IPS DF 6.9 (cell line): ENCODE data around the gene SLC8A1.

Experiments used
- DNase-seq: peaks from one replicate; pipeline ENCODE4 v3.0.0-alpha.2; 2013; ENCODE audit warnings: low read depth, low spot score
- H3K27ac ChIP-seq: one replicate; pipeline ENCODE4 v1.5.1; 2013; ENCODE audit warnings: low read length, control low read depth
- H3K27me3 ChIP-seq: 2 replicates; pipeline ENCODE4 v1.6.1; 2013; ENCODE audit warnings: mild to moderate bottlenecking, low read length; ENCODE audit not compliant: control insufficient read depth, insufficient read depth
- H3K36me3 ChIP-seq: 2 replicates; pipeline ENCODE4 v1.6.1; 2013; ENCODE audit warnings: low read length; ENCODE audit not compliant: control insufficient read depth, insufficient read depth
- H3K4me1 ChIP-seq: 2 replicates; pipeline ENCODE4 v1.6.1; 2013; ENCODE audit warnings: low read length; ENCODE audit not compliant: control insufficient read depth, insufficient read depth
- H3K4me3 ChIP-seq: 2 replicates; pipeline ENCODE4 v1.5.1; 2013; ENCODE audit warnings: mild to moderate bottlenecking, low read length
- H3K9me3 ChIP-seq: 2 replicates; pipeline ENCODE4 v1.6.1; 2013; ENCODE audit warnings: low read length, inconsistent platforms; ENCODE audit not compliant: control insufficient read depth, insufficient read depth
- WGBS: extraction: QIAGEN DNeasy Blood & Tissue Kit; methylation state at CpG from one replicate; pipeline ENCODE4 v1.1.7; 2013; ENCODE audit warnings: mixed read lengths, missing lambda C conversion rate; ENCODE audit not compliant: insufficient read length, insufficient coverage; 5-methylcytosine and 5-hydroxymethylcytosine counted together

SLC8A1 gene

DNA sequence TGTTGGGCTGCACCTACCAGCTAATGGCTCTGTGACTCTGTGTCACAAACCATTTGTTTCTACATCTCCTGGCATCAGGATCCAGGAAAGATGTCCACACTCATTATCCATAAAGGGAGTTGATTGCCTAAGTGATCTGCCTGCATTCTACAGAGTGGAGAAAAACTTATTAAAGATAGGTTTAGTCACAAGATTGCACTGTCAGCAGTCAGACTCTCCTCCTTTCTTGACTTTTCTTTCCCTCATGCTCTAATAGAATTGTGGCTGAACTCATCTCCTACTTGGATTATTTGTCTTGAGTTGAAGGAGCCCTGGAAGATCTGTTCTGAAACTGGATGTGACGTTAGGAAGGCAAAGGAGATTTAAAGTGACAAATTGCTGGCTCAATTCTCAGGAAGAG is 152.7 kb downstream of the SLC8A1 start:
- Histone ChIP-seq H3K4me3 (no peak overlapping the region), H3K27ac (no peak overlapping the region), H3K36me3 (no peaks in the 10 kb centered on the region), H3K9me3 (no peaks in the 10 kb centered on the region), H3K27me3 (no peaks in the 10 kb centered on the region), H3K4me1 (no peaks in the 10 kb centered on the region)
- no CpG with 5 or more reads among the region's 1 CpG for WGBS
- no peak for DNase-seq

DNA sequence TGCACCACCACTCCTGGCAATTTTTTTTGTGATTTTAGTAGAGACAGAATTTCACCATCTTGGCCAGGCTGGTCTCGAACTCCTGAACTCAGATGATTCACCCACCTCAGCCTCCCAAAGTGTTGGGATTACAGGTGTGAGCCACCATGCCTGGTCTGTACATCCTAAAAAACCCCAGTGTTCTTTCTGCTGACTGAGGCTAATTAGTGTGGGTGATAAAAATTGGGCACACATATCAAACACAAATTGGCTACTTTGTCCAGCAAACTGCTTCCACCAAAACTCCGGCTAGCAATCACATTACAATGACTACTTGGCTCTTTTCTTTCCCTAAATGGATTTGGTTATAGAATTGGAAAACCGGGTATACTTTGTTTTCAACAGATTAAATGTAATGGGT is 153.9 kb downstream of the SLC8A1 start:
- DNase-seq = no peak
- Histone ChIP-seq H3K36me3 (no peaks in the 10 kb centered on the region), H3K4me3 (no peak overlapping the region), H3K27me3 (no peaks in the 10 kb centered on the region), H3K27ac (no peak overlapping the region), H3K4me1 (no peaks in the 10 kb centered on the region), H3K9me3 (no peaks in the 10 kb centered on the region)
- WGBS = no CpG with 5 or more reads among the region's 3 CpGs

DNA sequence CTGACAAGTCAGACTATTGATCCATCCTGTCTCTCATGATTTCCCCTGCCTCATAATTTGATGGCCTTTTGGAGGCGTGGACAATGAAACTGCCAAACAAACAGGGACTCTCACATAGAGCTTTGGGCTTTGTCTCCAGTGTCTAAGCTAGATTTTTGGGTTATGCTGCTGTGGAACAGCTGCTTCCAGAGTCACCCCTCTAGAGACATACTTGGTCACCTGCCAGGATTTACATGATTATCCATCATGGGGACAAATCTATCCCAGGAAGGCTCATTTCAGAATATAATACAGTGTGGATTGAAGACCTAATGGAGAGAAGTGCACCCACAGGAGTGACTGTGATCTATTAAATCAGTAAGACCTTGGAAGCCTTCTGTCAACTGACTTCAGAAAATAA is 159.6 kb downstream of the SLC8A1 start:
- WGBS = no CpG with 5 or more reads among the region's 1 CpG
- no peaks in the 10 kb centered on the region for H3K36me3 ChIP-seq
- no peaks in the 10 kb centered on the region for H3K27me3 ChIP-seq
- no peaks in the 10 kb centered on the region for H3K4me1 ChIP-seq
- H3K4me3 ChIP-seq = no peak overlapping the region
- DNase-seq = no peak
- H3K27ac ChIP-seq = no peak overlapping the region
- no peaks in the 10 kb centered on the region for H3K9me3 ChIP-seq

DNA sequence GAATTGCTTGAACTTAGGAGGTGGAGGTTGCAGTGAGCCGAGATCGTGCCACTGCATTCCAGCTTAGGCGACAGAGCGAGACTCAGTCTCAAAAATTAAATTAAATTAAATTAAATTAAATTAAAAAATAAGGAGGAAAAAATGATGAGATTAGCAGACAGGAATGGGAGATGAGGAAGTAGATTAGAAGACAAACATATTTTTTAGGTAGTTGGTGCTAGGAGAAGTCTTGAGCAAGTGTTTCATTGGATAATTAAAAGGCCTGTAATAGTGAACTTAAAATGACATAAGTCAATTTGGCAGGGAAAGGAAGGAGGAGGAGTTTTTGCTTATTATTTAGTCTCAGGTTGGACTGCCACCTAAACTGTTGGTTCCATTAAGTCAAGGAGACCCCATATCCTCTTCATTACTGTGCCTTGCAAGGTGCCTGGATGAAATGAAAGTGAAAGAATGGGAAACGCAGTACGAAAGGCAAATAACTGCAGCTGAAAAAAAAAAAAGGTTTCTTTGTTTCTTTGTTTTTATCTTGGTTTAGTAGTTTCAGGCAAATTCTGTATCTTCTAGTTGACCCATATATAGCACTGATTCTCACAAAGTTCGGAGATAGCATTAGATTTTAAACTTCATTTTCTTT is 162.0 kb downstream of the SLC8A1 start:
- H3K36me3 ChIP-seq = no peaks in the 10 kb centered on the region
- H3K27ac ChIP-seq = no peak overlapping the region
- H3K4me1 ChIP-seq = no peaks in the 10 kb centered on the region
- H3K4me3 ChIP-seq = no peak overlapping the region
- no peaks in the 10 kb centered on the region for H3K27me3 ChIP-seq
- H3K9me3 ChIP-seq = no peaks in the 10 kb centered on the region
- DNase-seq = no peak
- no CpG with 5 or more reads among the region's 7 CpGs for WGBS

DNA sequence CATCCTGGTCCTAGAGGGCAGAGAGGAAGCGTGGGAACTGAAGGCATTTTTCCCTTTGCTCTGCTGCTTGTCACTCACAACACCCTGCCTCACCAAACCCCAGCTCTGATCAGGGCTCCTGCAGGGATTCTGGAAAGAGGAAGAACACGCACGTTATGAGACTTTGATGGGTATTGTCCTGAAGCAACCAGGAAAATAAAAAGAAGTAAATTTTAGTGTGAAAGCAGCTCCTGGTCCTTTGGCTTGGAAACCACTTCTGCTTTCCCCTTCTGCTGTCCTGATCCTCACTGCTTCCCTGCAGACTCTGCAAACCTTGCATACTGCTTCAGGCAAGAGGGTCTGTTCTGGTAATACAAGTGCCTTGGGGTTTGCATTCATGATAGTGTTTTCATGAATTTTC is 164.1 kb downstream of the SLC8A1 start:
- Histone ChIP-seq H3K4me1 (no peaks in the 10 kb centered on the region), H3K27ac (no peak overlapping the region), H3K9me3 (no peaks in the 10 kb centered on the region), H3K36me3 (no peaks in the 10 kb centered on the region), H3K27me3 (no peaks in the 10 kb centered on the region), H3K4me3 (no peak overlapping the region)
- WGBS = no CpG with 5 or more reads among the region's 3 CpGs
- no peak for DNase-seq

DNA sequence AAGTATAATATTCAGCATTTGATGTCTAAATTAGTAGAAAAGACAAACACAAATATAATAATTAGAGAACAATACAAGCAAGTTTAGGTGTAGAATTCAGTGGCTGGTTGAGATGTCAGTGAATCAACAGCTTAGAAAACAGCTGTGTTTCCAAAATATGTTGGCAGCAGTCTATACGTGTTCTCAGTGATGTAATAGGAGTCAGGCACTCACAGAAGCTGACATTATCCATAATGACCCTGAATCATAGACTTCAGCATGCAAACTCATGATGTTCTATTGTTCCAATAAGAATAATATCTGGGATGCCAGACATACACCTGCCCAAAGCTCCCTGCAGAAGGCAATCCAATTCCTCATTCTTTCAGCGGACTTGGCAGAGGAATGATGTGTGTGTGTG is 164.7 kb downstream of the SLC8A1 start:
- WGBS = no CpG with 5 or more reads among the region's 2 CpGs
- Histone ChIP-seq H3K4me1 (no peaks in the 10 kb centered on the region), H3K27me3 (no peaks in the 10 kb centered on the region), H3K36me3 (no peaks in the 10 kb centered on the region), H3K9me3 (no peaks in the 10 kb centered on the region), H3K27ac (no peak overlapping the region), H3K4me3 (no peak overlapping the region)
- DNase-seq = no peak

DNA sequence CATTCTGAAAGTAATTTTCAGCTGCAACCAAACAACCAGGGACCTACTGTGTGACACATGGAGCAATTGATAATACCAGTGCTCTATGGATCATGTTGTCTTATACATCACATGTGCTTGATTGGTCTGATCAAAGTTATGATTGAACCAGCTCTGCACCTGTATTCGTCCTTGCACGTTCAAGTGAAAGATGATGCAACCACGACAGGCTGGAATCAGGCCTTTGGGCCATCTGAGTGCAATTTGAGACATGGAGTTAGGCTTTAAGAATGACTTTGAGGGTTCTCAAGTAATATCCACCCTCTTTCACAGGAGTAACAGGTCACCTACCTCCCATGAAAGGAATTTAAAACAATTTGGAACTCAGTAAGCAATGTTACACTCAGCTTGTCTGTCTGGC is 165.2 kb downstream of the SLC8A1 start:
- no peak overlapping the region for H3K4me3 ChIP-seq
- H3K9me3 ChIP-seq = no peaks in the 10 kb centered on the region
- H3K4me1 ChIP-seq = no peaks in the 10 kb centered on the region
- H3K27me3 ChIP-seq = no peaks in the 10 kb centered on the region
- no CpG with 5 or more reads among the region's 3 CpGs for WGBS
- H3K36me3 ChIP-seq = no peaks in the 10 kb centered on the region
- H3K27ac ChIP-seq = no peak overlapping the region
- DNase-seq = no peak

DNA sequence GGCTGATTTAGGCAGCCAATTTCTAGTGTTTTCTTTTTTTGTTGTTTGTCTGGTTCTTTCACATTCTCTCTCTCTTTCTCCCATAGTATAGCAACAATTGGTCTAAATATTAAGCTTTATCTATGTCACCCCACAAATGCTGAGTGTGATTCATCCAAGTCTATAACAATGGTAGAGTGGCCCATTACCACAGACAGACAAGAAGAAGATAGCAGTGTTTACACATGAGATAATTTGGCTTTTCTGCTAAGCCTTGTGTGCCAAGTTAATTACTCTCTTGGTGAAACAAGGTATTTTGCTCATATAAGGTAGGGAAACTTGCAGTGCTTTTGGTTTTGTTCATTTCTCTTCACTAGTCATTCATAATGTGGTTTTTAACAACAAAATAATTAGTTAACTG is 166.5 kb downstream of the SLC8A1 start:
- Histone ChIP-seq H3K36me3 (no peaks in the 10 kb centered on the region), H3K4me1 (no peaks in the 10 kb centered on the region), H3K9me3 (no peaks in the 10 kb centered on the region), H3K4me3 (no peak overlapping the region), H3K27ac (no peak overlapping the region), H3K27me3 (no peaks in the 10 kb centered on the region)
- DNase-seq = no peak

DNA sequence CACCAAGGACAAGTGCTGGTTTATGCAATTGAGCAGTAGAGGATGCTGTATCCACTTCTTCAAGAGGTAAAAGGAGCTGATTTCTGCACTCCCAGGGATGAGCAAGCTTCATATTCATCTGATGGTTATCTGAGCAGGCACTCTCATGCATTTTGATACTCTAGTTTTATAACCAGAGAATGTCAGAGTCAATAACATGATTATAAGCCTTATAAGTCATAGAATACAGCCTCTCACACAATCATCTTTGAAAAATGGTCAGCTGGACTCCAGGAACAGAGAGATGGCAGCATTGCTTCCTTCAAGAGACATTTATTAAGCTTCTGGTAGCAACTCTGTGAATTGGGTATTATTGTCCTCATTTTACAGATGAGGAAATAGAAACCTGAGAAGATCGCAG is 167.1 kb downstream of the SLC8A1 start:
- no CpG with 5 or more reads among the region's 1 CpG for WGBS
- Histone ChIP-seq H3K4me1 (no peaks in the 10 kb centered on the region), H3K36me3 (no peaks in the 10 kb centered on the region), H3K4me3 (no peak overlapping the region), H3K9me3 (no peaks in the 10 kb centered on the region), H3K27me3 (no peaks in the 10 kb centered on the region), H3K27ac (no peak overlapping the region)
- DNase-seq = no peak

DNA sequence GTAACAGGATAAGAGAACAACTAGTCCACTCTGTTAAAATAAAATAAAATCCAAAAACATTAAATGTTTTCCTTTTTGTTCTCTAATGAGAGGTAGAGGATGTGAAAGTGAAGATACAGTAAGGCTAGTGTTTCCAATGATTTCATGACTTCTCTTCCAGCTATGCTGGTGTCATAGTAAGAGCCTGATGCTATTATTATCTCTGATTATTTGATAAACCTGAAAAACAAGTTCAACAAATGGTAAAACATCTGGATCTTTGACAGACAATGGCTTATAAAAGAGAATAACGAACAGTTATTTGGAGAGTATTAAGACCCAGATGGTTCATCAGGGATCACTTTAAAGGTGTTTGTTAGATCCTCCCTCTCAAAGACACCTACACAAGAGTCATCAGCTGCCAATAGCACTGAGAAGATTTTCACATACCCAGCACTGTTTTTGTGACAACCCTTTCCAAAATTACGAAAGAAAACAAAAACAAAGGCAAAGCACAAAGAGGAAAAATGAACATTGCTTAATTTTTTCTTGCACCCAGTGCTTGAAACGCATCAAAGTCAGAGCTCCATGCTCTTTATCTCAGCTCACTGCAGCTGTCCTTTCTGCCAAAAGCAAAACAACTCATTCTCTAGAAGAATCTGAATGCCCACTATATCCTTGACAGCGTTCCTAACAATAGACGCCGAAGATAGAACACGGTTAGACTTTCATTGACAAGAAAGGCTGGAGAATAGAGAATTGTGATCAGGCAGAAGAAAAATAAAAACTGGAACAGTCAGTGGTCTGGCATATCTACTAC is 168.6 kb downstream of the SLC8A1 start:
- no peaks in the 10 kb centered on the region for H3K4me1 ChIP-seq
- H3K4me3 ChIP-seq = no peak overlapping the region
- no peaks in the 10 kb centered on the region for H3K27me3 ChIP-seq
- no peak for DNase-seq
- H3K27ac ChIP-seq = no peak overlapping the region
- H3K9me3 ChIP-seq = no peaks in the 10 kb centered on the region
- H3K36me3 ChIP-seq = no peaks in the 10 kb centered on the region
- no CpG with 5 or more reads among the region's 7 CpGs for WGBS

DNA sequence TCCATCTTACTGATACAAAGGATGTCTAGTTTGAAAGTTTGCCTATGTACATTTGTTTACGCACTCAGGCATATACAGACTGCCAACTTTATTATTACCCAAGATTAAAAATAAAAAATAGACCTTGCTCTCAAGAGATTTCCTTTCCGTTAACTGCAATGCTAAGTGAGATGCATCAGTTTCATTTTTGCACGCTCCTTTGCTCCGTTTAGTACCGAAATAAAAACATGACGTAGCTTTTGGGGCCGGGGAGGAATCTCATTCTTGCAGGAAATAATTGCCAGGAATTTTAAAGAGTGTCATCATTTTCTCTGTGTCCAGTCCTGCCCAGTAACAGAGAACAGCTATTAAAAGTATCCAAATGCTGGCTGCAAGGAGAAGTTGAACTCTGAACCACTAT is 169.5 kb downstream of the SLC8A1 start:
- no CpG with 5 or more reads among the region's 7 CpGs for WGBS
- H3K27me3 ChIP-seq = no peaks in the 10 kb centered on the region
- H3K4me3 ChIP-seq = no peak overlapping the region
- no peak overlapping the region for H3K27ac ChIP-seq
- DNase-seq = no peak
- H3K36me3 ChIP-seq = no peaks in the 10 kb centered on the region
- no peaks in the 10 kb centered on the region for H3K4me1 ChIP-seq
- no peaks in the 10 kb centered on the region for H3K9me3 ChIP-seq
